HG03196 (cell line): ENCODE data around the gene CREG2.
"Not testable (repeated sequence)": the region's sequence is repeated elsewhere in the genome, so short reads cannot be mapped to it uniquely, and the experiment has no call there.

Experiments
- ATAC-seq: cut with Tn5 transposase; IDR thresholded peaks from one replicate; pipeline ENCODE4 v1.9.1; 2021; ENCODE audit not compliant: unreplicated experiment

CREG2 gene

DNA sequence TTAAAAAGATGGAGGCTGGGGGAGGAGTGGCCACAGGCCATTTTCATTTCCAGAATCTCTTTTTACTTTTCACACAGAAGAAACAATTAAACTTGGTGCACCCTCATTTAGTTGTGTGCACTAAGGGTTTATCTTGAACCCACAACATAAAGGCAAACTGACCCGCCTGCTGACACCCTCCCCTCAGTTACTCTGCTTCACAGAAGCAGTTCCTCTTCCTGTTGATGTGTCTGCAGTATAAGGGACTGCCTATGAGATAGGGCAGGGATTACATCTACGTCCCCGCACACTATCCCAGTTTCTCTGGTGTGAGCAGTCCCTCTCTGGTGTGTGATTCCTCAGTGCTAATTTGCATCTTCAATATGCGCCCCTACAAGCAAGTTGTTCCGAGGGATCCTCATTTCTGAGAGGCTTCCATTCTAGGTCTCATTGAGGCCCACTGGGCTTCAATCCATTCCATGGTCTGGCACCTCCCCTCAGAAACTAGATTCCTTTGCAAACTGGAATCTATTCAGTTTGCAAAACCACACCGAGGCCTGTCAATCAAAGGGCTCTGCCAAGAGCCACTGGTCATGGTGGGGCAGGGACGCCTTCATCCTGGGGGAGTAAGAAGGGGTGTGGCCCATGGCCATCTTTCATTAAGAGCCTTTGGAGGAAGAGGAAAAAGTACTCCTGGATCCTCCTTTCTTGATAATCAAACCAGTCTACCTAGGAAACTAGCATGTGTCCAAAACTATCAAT, 12.3 kb downstream of the CREG2 start:
- ATAC-seq = no peak

DNA sequence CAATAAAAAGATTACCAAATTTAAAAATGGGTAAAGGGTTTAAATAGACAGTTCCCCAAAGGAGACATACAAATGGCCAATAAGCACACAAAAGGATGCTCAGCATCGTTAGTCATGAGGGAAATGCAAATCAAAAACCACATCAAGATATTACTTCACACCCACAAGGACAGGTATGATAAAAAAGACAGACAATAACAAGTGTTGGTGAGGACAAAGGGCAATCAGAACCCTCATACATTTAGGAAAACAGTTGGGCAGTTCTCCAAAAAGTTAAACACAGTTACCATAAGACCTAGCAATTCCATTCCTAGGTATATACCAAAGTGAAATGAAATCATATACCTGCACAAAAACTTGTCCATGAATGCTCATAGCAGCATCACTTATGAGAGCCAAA, 14.5 kb downstream of the CREG2 start:
- ATAC-seq = no peak

- no peak for ATAC-seq
Observed at GRCh38 chr2:101371636-101372035, 15.7 kb downstream of the CREG2 start.

GRCh38 chr2:101369100-101369499, 18.2 kb downstream of the CREG2 start:
- no peak for ATAC-seq

GRCh38 chr2:101368376-101368775, 18.9 kb downstream of the CREG2 start:
- ATAC-seq = no peak

DNA sequence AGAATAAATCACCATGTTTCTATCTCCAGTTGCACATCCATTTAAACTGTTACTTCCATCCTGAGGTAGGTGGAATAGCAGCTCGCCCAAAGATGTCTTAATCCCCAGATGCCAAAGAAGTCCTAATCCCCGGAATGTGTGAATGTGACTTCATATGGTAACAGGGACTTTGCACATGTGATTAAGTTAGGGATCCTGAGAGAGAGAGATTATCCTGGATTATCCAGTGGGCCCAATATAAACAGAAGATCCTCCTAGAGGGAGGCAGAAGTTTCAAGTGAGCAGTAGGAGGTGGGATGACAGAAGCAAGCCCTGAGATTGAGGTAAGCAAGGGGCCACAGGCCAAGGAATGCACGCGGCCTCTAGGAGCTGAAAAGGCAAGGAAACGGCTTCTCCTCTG, 19.8 kb downstream of the CREG2 start:
- no peak for ATAC-seq

DNA sequence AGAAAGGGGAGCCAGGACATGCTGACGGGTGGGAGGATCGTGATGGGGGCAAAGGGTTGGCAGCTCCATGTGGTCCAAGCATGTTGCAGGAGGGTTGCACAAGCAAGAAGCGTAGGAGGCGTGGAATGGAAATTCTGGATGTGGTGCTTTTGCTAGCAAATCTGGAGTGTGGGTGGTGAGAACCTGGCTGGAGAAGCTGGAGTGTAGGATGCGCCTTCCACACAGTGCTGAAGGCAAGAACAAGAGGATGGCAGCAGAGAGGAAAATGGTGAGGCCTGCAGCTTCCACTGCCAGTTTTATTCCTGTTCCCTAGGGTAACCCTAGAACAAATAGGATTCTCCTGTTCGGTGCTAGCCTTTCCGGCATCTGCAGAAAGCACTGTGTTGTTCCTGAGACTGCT, 22.4 kb downstream of the CREG2 start:
- ATAC-seq = no peak

GRCh38 chr2:101362777-101363176, 24.5 kb downstream of the CREG2 start:
- no peak for ATAC-seq

- no peak for ATAC-seq
Observed at GRCh38 chr2:101362316-101362715, 25.0 kb downstream of the CREG2 start.

- no peak for ATAC-seq
Observed at GRCh38 chr2:101361522-101361921, 25.8 kb downstream of the CREG2 start.

DNA sequence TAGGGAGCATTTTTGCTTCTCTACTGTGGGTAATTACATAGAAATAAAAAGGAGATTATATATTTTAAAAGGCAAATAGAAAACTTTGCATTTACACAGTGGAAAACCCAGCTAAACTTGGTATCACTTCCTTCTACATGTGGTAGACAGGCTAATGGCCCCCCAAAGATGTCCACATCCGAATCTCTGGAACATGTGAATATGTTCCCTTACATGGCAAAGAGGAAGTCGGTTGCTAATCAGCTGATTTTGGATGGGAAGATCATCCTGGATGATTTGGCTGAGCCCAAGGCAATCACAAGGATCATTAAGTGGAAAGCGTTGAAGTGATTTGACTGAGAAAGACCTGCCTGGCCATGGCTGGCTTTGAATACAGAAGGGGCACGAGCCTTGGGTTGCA, 26.2 kb downstream of the CREG2 start:
- ATAC-seq = no peak

GRCh38 chr2:101360232-101360631, 27.1 kb downstream of the CREG2 start:
- ATAC-seq = no peak

GRCh38 chr2:101359410-101359954, 27.8 kb downstream of the CREG2 start:
- no peak for ATAC-seq

GRCh38 chr2:101357376-101357775, 29.9 kb downstream of the CREG2 start:
- no peak for ATAC-seq

DNA sequence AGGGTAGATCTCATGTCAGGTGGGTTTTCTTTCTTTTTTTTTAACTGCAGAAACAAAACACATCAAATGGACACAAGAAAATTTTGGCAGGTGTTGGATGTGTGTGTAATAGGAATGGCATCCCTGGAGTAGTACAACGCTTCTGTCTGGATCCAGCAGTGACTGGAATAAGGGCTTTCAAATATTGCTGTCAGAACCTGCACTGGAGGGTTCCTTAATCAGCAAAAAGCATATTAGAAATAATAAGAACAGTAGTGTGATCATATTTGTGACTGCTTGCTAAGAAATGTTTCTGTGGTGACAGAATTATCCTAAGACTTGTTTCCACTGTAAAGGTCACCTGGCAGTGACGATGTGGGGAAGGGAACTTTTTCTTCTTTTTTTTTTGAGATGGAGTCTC, 30.8 kb downstream of the CREG2 start:
- ATAC-seq = no peak

GRCh38 chr2:101356055-101356454, 31.2 kb downstream of the CREG2 start:
- no peak for ATAC-seq

- ATAC-seq = no peak
Observed at GRCh38 chr2:101355401-101356054, 31.8 kb downstream of the CREG2 start.

- ATAC-seq = no peak
Observed at GRCh38 chr2:101354420-101355311, 32.6 kb downstream of the CREG2 start.

DNA sequence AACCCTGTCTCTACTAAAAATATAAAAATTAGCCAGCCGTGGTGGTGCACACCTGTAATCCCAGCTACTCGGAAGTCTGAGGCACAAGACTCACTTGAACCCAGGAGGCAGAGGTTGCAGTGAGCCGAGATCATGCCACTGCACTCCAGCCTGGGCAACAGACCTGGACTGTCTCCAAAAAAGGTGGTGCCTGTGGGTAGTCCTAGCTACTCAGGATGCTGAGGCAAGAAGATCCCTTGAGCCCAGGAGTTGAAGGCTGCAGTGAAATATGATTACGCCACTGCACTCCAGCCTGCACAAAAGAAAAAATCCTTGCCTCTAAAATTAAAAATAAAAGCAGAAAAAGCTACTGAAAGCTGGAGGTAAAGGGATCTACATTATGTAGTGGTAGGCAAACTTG, 34.7 kb downstream of the CREG2 start:
- not testable (repeated sequence) for ATAC-seq

DNA sequence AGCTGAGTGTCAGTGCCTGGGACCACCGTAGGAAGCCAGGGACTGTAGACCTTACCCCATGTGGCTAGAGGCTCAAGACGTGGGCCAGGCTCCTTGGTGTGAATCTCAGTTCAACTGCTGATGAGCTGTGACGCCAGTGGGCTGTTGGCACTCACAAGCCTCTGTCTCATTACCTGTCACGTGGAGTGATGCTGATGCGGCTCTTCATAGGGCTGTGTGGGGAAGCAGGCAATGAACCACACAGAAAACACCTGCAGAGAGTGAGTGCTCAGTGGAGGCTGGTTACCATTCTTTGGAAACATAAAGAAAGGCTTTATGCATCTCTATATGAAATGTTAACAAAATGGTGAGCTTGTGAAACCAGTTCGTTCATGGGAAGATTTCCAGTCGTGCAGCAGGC, 36.1 kb downstream of the CREG2 start:
- ATAC-seq = no peak

- ATAC-seq = no peak
Observed at GRCh38 chr2:101349893-101350662, 37.2 kb downstream of the CREG2 start.
